ENCODE data around the gene STX4.

STX4 gene

GRCh38 chr16:31084584-31085302, 51.4 kb downstream of the STX4 start:
- H3K4me3 ChIP-seq (ENCODE audit: low read length): no peak overlapping the region
- no peak for TF ChIP-seq ZNF274 (IDR thresholded peaks at IDR 0.05; ENCODE audit: low read depth, low read length)

GRCh38 chr16:31085411-31085810, 52.1 kb downstream of the STX4 start:
- no peak for TF ChIP-seq ZNF274 (IDR thresholded peaks at IDR 0.05; ENCODE audit: low read depth, low read length)
- H3K4me3 ChIP-seq (ENCODE audit: low read length): no peak overlapping the region

GRCh38 chr16:31085873-31086628, 52.7 kb downstream of the STX4 start:
- no peak overlapping the region for H3K4me3 ChIP-seq (ENCODE audit: low read length)
- no peak for TF ChIP-seq ZNF274 (IDR thresholded peaks at IDR 0.05; ENCODE audit: low read depth, low read length)

- no peak for TF ChIP-seq ZNF274 (IDR thresholded peaks at IDR 0.05; ENCODE audit: low read depth, low read length)
- H3K4me3 ChIP-seq (ENCODE audit: low read length): no peak overlapping the region
Observed at GRCh38 chr16:31086629-31086906, 53.2 kb downstream of the STX4 start.

GRCh38 chr16:31087481-31087880, 54.1 kb downstream of the STX4 start:
- H3K4me3 ChIP-seq (ENCODE audit: low read length): no peak overlapping the region
- TF ChIP-seq ZNF274 (IDR thresholded peaks at IDR 0.05; ENCODE audit: low read depth, low read length): no peak

- TF ChIP-seq ZNF274 (IDR thresholded peaks at IDR 0.05; ENCODE audit: low read depth, low read length): no peak
- no peak overlapping the region for H3K4me3 ChIP-seq (ENCODE audit: low read length)
Observed at GRCh38 chr16:31087971-31088370, 54.6 kb downstream of the STX4 start.

GRCh38 chr16:31088459-31089183, 55.3 kb downstream of the STX4 start, which contains the start of gene PRSS53:
Gene PRSS53, minus strand, starts transcription at chr16:31088943. Its CDS starts 134 bp downstream, at chr16:31088809.
- no peak within 1 kb of the TSS for H3K4me3 ChIP-seq (ENCODE audit: low read length)
- no peak for TF ChIP-seq ZNF274 (IDR thresholded peaks at IDR 0.05; ENCODE audit: low read depth, low read length)

- H3K4me3 ChIP-seq (ENCODE audit: low read length): no peak overlapping the region
- no peak for TF ChIP-seq ZNF274 (IDR thresholded peaks at IDR 0.05; ENCODE audit: low read depth, low read length)
Observed at GRCh38 chr16:31089199-31089598, 55.8 kb downstream of the STX4 start.
